Astrocyte of the hippocampus (primary cell): Measurements from ENCODE around the gene TMEM212.
A peak's percentile ranks its signal among the peaks of the same experiment; 100 is the strongest.
"Not testable (repeated sequence)": the region's sequence is repeated elsewhere in the genome, so short reads cannot be mapped to it uniquely, and the experiment has no call there.

Source experiments
- DNase-seq: peaks from one replicate; pipeline ENCODE4 v3.0.0; 2011; ENCODE audit warnings: low read depth, low spot score

Gene TMEM212

DNA sequence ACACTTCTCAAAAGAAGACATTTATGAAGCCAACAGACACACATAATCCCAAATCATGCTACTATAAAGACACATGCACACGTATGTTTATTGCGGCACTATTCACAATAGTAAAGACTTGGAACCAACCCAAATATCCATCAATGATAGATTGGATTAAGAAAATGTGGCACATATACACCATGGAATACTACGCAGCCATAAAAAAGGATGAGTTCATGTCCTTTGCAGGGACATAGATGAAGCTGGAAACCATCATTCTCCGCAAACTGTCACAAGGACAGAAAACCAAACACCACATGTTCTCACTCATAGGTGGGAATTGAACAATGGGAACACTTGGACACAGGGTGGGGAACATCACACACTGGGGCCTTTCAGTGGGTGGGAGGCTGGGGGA, 15.6 kb downstream of the TMEM212 start:
- DNase-seq = not testable (repeated sequence)

DNA sequence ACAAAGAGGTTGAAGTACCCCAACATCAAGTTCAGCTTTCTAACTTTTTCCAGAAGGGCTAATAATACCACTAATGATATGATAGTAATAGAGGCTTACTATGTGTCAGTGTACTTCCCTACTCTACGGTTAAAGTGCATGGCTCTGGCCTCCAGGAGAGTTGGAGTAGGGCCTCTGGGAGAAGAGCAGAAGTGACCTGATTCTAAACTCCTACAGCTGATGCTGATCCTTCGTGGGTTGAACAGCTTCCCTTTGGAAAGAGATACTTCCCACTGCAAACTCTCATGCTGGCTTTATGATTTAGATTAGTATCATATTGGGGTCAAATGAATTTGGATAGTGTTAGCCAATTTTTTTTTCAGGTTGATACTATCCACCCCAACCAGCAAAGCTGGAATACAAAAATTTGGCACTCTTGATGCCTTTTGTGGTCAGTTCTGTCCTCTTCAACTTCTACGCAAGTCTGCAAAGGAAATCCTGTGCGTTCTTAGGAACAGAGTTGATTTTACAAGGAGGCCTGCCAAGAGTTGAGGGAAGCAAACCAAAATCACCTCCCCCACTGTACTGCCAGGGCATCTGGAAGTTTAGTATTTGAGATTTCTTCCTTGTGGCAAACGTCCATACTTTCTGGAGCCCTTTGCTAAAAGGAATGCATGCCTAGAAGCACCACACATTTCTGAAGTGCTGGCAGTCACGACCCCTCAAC, 17.8 kb downstream of the TMEM212 start:
- DNase-seq = peak; percentile 75

DNA sequence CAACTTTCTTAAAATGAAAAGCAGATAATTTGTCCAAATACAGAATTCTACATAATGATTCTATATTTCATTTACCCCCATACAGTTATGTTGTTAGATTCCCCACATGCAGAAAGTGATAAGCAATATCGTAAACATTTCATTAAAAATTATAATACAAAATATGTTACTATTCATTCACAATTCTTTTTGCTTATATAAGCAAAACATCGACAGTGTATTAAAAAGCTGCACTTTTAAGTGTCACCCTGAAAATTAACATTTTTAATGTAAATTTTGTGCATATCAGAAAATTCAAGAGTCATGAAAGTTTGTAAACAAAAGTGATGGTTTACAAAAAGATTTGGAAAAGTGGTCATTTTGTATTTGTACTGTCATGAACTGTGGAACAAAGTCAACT, 19.2 kb downstream of the TMEM212 start:
- DNase-seq = no peak

DNA sequence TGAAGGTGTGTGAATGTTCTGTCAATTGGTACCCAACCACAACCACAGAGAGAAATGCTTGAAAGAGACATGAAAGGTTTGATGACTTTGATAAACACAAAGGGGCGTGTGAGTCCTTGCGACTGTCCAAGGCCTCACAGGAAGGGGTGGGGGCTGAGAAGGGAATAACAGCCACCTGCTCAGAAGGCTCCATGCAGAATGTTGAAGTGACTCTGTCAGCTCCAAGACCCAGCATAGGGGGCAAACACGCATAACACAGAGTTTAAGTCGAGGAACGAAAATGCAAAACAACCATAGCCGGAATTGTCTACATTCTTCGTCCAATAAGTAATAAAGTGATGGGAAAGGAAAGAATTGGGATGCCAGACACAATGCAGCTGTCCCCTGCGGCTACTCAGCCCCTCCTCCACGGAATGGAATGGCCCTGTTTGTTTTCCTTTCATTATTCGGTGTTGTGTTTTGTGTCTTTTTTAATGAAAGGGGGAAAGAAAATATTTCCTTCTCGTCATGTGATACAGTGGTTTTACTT, 19.9 kb downstream of the TMEM212 start:
- peak; percentile 71 for DNase-seq

DNA sequence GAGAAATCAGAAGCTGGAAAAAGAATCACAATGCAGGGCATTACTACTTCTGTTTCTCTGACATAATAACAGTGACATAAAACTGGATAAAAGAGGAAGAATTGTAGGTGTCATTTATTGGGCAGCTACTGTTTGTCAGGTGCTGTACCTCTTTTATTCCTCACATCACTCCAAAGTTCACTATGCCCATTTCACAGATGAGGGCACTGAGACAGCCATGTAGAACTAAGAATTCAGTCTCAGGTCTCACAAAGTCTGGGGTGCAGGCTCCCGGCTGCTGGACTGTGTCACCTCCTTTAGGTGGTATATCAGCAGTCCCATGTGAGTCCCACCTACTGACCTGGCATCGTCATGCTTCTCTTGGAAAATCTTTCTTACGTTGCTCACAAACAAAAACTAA, 20.8 kb downstream of the TMEM212 start:
- DNase-seq = no peak

DNA sequence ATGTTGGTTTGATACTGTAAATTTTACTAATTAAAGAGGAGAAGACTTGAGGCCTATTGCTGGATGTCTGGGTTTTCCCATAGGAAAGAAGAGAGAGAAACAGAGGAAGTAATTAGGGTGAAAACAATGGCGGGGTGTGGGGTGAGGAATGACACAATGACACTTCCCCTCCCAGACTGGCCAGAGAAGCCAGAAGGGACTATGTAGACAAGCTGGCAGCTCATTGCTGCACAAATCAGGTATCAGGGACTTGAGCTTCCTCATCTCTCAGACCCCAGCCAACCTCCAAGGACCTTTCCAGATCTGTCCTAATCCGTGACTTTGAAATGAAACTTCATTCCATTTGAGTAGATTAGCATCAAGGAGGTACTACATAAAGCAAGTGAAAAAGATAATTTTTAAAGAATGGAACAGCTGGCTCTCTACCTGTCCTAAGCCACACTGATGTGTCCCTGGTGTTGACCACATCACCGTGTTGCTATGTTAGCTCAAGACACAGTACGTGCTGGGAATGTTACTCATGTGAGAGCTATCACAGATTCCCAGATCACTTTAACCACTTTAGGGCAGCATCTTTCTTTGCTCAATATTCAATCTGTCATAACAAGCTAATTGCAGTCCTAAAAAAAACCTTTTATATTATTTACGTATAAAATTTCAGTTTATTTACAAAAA, 22.2 kb downstream of the TMEM212 start:
- DNase-seq = no peak

DNA sequence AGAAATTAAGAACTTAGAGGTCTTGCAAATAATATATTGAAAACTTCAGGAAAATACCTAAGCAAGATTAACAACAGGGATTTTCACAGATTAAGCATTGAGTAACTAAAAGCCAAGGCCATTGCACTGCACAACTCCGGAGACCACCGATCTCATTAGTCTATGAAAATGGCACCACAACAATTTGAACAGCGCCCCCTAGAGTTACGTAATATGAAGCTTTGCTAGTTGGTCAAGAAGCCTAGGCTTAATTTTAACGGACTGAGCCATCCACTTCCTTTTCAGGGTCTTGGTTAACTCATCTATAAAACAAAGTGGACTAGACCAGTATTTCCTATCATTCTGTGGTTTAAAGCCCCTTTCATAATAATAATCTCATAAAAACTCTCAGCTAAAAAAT, 24.8 kb downstream of the TMEM212 start:
- DNase-seq = no peak

DNA sequence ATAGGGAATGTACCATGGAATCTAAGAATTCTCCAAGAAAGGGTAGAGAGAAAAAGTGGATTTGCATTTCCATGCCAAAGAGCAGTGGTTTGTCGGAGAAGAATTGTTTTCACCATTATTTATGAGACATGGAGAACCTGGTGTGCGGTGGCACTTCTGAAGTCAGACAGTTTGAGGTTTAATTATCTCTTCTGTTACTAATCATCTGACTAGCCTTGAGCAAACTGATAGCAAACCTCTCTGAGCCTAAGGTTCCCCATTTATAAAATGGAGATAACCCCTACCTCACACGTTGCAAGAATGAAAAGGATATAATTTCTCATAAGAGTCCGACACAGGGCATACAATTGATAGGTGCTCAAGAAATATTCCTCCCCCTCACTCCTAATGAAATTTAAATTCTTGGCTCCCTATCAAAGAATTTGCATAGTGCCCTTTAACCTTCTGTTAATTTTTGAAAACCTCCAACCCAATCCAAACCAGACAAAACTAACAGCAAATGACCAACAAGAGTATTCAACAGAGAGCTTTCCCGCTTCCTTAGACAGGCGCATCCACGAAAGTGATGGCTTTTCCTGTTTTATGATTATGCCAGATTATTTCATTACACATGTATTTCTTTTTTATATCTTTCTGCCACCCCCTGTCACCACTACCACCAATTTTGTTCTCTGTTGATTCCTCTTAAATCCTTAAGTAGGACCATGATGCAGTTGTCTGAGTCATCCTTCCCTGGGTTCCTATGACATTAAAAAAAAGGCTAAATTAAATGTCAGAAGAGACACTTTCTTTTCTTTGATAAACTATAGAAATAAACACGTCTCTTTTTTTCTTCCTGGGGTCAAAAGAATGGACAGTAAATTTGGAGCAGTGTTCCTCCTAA, 28.5 kb downstream of the TMEM212 start:
- no peak for DNase-seq

DNA sequence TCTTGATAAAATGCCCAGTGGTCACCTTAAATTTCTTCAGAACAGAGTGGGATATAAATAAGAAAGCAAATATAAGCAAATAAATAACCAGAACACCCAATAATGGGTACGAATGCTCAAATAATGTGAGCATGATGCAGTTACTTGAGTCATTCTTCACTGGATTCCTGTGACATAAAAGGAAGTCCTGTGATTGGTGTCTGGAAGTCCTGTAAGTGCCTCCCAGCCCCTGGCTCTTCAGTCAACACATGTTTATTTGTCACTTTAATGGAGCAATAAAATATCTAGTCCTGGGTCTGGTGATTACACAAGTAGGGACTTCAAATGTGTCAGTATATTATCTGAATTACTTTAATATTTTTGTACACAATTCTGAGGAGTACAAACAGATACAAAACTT, 30.4 kb downstream of the TMEM212 start:
- DNase-seq = peak; percentile 56

DNA sequence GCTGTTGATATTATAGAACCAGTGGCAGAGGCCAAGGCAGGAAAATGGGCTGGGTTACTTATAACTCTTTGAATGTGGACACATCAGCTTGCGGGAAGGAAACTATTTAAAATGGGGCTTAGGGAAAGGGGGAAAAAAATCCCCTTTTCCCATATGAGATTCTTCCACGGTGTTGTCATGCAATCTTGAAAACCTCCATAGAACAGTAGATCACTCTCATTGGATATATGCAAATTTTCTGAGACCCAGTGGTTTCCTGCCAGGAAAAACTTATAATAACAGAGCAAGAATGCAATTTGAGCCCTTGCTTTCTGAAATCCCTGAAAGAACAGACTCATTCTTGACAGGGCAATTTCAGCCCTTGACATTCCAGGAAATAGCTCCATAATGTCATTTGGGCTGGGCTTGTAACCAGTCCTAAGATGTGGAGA, 31.1 kb downstream of the TMEM212 start:
- DNase-seq = peak; percentile 97

DNA sequence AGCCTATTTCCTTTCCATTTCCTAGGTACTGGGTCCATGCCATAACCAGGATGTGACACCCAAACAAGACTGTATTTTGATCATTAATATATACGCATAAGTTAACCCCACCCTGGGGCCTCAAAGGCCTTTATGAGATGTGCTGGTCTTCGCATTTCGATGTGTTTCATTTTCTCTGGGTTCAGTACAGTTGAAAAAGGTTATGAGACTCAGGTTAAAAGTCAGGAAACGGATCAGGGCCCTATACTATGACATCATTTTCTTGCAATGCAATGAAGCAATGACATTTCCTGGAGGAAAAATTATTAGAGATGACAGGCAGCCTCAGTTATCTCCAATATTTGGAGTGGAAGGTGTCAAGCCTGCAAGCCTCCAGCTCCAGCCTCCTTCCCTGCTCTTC, 31.7 kb downstream of the TMEM212 start:
- DNase-seq = no peak

DNA sequence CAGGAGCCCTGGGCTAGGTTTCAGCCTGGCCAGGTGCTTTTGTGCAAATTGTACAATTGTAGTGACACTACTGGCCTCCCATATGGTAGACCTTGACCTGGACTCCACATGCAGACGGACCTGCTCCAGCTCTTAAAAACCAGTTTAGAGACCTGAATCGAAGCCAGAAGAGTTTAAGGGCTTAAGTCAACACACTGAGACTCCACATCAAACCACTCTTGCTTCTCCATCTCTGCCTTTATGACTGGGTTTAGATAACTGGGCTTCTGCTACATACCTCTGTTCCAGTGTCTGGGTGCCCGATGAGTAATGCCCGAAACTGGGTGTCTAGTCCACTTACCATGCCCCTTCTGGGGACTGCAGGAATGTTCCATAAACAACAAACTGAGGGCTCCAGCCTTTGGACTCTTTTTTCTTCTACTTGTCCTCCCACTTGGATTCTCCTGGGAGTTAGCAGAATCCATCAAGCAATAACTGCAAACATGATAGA, 32.8 kb downstream of the TMEM212 start:
- peak; percentile 69 for DNase-seq

DNA sequence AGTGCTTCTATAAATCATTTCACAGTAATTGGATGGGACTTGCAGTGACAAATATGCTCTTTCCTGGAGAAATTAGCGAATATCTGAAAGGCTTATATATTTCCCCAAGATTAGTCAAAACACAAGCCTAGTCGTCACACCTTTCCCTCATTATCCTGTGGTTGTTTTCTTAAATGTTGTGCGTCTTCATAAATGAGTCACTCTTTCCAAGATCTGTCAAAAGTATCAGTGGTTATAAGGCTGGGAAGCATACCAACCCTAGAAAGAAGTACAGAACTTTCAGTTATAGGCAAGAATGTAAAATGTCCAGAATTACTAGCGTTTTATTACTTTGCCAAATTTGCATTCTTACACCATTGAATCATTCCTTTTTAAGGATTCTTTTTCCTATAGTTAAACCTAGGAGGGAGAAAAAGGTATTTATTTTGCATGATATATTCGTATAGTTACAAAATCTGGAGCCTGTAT, 33.6 kb downstream of the TMEM212 start:
- peak; percentile 92 for DNase-seq

DNA sequence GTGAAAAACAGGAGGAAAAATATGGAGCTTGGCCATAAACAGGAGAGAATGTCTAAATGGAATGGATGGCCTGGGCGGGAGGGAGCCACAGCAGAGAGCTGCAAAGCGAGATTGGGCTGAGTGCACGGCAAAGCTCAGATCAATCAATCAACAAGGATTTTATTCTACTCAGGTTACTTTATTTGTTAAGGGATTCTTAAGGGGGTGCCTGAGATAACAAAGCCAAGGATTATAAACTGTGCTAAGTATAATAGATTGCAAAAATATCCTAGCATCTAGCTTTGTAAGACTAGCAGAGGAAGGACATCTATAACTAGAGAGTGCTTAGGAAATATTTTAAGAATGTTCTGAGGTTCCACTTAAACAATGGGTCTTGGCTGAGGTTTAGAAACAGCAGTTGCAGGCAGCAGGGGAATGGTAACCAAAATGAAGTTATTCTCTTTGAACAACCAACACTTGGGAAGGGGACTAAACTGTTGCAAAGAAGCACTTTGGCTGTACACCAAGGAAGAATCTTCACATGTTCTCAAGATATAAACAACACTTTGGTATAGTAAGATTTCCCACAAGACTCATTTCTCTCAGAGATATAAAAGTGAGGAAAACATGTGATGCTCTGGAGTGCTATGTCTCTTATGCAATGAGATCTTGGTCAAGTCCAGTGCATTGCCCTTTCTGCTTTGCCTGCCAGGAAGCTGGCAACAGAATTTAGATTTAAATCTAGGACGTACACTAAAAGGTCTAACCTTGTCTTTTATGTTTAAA, 35.5 kb downstream of the TMEM212 start:
- peak; percentile 80 for DNase-seq

DNA sequence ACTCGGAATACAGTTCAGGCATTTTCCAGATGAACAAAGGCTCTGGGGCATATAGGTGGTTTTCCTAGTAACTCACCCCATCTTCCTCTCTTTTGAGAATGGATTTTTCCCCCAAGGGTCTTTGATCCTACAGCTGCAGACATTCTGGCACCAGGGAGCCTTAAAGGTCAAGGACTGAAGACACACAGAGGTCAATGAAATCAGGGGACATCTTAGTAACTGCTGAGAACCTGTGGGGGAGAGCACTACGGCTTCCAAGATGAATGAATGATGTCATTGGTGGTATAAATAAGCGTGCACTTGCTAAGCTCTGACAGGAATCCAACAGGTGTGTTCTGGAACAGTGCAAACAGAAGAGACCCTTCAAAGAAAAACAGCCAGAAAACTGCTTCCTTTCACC, 36.3 kb downstream of the TMEM212 start:
- no peak for DNase-seq

DNA sequence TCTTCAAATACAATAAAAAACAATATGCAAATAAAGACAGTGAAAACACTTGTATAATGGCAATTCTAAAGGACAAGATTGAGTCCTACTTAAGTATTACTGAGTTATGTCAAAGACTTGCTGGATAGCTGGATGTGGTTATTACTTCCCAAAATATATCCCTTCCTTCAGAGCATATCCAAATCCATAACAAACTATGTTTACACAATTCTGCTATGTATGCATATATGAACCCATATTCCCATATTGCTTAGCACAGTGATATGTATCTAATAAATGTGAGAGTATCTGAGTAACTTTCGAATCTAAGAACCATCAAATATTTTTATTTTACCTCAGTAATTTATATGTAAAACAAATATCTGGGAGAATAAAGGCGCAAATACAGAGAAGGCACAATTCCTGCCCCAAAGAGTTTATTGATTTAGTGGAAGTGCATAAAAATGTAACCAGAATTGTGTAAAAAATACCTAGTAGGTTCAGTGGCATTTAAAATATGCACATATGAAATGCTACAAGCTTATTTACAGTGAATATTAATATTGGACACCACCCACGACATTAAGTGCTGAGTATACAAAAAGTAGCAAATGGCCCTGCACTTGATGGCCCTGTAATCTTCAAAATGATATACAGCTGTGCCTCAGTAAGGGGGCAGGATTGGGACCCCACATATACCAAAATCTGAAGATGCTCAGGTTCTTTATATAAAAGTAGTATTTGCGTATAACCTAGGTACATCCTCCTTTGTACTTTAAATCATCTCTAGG, 37.1 kb downstream of the TMEM212 start:
- no peak for DNase-seq

DNA sequence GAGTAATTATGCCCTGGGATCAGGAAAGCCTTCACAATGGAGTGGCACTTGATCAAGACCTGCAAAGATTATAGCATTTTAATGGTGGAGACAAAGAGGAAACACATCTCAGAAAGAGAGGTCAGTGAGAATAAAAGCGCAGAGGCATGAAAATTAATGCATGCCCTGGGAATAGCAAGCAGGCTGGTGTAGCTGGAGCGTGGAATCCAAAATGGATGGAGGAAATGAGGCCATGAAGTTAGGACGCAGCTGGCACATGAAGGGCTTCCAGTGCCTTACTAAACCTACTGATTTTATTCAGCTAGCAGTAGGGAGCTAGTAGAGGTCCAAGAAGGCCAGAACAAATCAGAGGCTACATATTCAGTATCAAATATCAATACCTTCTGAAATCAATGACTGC, 38.1 kb downstream of the TMEM212 start:
- DNase-seq = no peak

DNA sequence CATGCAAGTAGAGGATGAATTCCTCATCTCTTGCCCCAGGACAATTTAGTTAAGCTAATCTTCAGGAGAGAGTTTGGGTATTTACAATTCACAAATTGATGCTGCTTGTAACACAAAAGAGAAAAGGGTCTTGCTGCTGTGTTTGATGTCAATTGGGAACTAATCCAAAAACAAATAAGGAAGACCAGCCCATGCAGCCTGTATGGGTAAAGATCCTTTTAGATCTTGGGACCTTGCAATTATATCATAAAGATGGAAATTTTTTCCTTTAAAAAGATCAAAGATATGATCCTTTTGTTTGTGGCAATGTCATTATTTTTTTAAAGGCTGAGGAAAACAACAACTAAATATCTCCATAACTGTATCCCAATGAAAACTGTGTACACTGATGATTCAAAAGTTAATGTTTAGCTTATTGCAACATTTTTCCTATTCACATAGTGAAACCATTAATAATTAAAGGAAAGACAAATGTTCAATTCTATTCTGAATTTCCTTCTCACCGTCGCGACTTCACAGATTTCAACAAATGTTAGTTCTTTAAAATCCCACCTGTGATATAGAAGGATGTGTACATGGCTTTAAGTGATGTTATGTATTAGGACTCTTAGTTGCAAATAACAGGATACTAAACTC, 40.2 kb downstream of the TMEM212 start:
- no peak for DNase-seq

DNA sequence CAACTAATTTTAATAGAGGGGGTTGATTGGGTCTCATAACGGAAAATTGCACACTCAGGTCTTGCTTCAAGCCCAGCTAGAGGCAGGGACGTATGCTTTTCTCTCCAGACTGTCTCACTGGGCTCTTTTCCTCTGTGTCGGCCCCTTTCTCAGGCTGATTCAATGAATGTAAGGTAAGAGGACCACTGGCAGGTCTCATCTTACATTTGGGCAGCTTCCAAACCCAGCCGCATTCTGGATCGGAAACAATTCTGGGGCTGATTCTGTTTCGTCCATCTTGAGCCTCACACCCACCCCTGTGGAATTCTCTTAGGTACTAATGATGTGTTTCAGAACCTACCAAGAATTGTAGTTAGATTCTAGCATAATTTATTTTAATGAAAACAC, 40.7 kb downstream of the TMEM212 start:
- DNase-seq = no peak

DNA sequence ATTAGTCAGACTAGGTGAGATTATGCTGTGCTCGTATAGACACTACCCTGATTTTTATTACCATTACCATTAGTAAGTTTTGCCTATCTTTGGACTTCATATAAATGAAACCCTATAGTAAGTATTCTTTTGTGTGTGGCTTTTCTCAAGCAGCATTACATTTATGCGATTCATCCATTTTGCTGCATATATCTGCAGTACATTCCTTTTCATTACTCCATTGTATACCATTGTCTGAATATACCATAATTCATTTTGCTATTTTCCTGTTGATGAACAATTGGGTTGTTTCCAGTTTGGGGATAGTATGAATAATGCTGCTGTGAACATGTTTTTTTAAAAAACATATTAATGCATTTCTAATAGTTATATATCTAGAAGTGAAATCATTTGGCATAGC, 45.3 kb downstream of the TMEM212 start:
- no peak for DNase-seq
